Parathyroid adenoma (tissue), 2 donors: ENCODE data around the gene ZMYND8.

Experiments used
- H2AFZ ChIP-seq: fragments of 300-600 bp; sonication (generic); one replicate; pipeline ENCODE4 v1.7.0; 2017; ENCODE audit warnings: antibody characterized with exemption, mild to moderate bottlenecking
- H3K27ac ChIP-seq: fragments of 300-600 bp; sonication (generic); one replicate; pipeline ENCODE4 v1.7.0; 2017
- H3K27me3 ChIP-seq: fragments of 300-600 bp; sonication (generic); one replicate; pipeline ENCODE4 v1.7.0; 2017; ENCODE audit warnings: low read length; ENCODE audit not compliant: control insufficient read depth, insufficient read depth
- H3K36me3 ChIP-seq: fragments of 300-600 bp; sonication (generic); one replicate; pipeline ENCODE4 v1.7.0; 2017; ENCODE audit warnings: low read length; ENCODE audit not compliant: control insufficient read depth, insufficient read depth
- H3K4me1 ChIP-seq: fragments of 300-600 bp; sonication (generic); one replicate; pipeline ENCODE4 v1.7.0; 2017; ENCODE audit warnings: control low read depth
- H3K4me2 ChIP-seq: fragments of 300-600 bp; sonication (generic); one replicate; pipeline ENCODE4 v1.7.0; 2017; ENCODE audit warnings: low read length
- H3K4me3 ChIP-seq: fragments of 300-600 bp; sonication (generic); one replicate; pipeline ENCODE4 v1.7.0; 2017; ENCODE audit warnings: low read depth, low read length
- H3K79me2 ChIP-seq: fragments of 300-600 bp; sonication (generic); one replicate; pipeline ENCODE4 v1.7.0; 2017; ENCODE audit warnings: control low read depth
- H3K9ac ChIP-seq: fragments of 300-600 bp; sonication (generic); one replicate; pipeline ENCODE4 v1.7.0; 2017; ENCODE audit warnings: mild to moderate bottlenecking
- H3K9me3 ChIP-seq: fragments of 300-600 bp; sonication (generic); one replicate; pipeline ENCODE4 v1.7.0; 2017; ENCODE audit warnings: low read length; ENCODE audit not compliant: control insufficient read depth
- TF ChIP-seq, protein P1 (sequence below): fragments of 300-600 bp; sonication (generic); IDR thresholded peaks from one replicate; pipeline ENCODE4 v1.7.0; 2017; ENCODE audit warnings: antibody characterized with exemption, mild to moderate bottlenecking
- donor health status: primary hyperparathyroidism.

The ZMYND8 gene

DNA sequence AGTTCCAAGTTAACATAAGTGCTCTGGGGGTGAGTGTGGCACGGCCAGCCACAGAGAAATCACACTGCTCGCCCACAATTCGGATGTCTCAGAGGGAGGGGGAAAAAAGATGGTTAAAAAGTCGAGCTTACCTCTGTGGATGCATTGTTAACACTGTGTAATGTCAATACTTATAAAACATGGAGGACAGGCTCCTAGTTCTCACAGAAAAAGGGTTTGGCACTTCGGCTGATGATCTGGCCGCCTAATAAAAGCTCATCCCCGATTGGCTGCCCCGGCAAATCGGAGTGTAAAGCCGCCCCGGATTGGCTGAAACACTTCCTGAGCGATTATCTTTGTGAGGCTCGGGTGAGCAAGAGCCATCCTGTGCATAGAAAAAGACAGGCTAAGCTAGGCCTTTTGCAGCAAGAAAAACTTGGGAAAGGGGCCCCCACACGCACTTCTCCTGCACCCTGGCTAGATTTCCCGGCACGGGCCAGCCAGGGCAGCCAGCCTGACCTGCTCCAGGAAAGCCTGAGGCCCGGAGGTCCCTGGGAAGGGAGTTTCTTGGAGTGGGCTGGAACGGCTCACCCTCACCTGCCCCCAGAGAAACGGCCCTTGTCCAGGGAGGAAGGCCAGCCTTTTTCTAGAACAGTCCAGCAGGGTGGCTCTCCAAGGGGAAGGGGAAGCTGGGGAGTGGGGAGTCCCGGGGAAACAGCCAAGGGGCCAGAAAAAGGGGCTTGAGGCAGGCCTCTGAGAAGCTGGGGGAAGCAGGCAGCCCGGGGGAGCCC lies at the start of gene ZMYND8:
Gene ZMYND8 (minus strand): TSS at position 174 of the 770 bp plus-strand sequence. CDS start 29 bp downstream, at position 145.
- H3K79me2 ChIP-seq = peaks cover 15% of the 10 kb centered on the region
- TF ChIP-seq, protein P1, sequence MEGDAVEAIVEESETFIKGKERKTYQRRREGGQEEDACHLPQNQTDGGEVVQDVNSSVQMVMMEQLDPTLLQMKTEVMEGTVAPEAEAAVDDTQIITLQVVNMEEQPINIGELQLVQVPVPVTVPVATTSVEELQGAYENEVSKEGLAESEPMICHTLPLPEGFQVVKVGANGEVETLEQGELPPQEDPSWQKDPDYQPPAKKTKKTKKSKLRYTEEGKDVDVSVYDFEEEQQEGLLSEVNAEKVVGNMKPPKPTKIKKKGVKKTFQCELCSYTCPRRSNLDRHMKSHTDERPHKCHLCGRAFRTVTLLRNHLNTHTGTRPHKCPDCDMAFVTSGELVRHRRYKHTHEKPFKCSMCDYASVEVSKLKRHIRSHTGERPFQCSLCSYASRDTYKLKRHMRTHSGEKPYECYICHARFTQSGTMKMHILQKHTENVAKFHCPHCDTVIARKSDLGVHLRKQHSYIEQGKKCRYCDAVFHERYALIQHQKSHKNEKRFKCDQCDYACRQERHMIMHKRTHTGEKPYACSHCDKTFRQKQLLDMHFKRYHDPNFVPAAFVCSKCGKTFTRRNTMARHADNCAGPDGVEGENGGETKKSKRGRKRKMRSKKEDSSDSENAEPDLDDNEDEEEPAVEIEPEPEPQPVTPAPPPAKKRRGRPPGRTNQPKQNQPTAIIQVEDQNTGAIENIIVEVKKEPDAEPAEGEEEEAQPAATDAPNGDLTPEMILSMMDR = no peak
- peak within 1 kb of the TSS; percentile 79 for H2AFZ ChIP-seq
- H3K36me3 ChIP-seq = no peaks in the 10 kb centered on the region
- H3K4me1 ChIP-seq = peaks cover 79% of the 10 kb centered on the region
- no peaks in the 10 kb centered on the region for H3K27me3 ChIP-seq
- peak within 1 kb of the TSS; percentile 99 for H3K27ac ChIP-seq
- no peaks in the 10 kb centered on the region for H3K9me3 ChIP-seq
- H3K4me2 ChIP-seq = peak within 1 kb of the TSS; percentile 53
- peak within 1 kb of the TSS; percentile 34 for H3K4me3 ChIP-seq
- peak within 1 kb of the TSS; percentile 47 for H3K9ac ChIP-seq

DNA sequence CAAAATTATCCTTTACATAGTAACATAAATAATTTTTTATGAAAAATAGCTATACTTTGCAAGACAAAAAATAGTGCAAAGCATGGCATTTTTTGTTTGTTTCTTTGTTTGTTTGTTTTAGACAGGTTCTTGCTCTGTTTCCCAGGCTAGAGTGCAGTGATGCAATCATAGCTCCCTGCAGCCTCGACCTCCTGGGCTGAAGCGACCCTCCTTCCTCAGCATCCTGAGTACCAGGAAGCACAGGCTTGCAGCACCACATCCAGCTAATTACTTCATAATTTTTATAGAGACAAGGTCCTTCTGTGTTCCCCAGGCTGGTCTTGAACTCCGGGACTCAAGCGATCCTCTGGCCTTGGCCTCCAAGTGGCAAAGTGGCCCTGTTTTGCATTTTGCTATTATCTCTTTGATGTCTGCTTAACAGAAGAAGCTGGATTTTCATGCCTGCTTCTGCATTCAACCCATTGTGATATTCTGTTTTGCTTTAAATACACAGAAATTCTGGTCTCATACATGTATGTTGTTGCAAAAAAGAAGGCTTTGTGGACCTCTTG lies 49.4 kb upstream of the ZMYND8 start:
- H2AFZ ChIP-seq = no peak overlapping the region

DNA sequence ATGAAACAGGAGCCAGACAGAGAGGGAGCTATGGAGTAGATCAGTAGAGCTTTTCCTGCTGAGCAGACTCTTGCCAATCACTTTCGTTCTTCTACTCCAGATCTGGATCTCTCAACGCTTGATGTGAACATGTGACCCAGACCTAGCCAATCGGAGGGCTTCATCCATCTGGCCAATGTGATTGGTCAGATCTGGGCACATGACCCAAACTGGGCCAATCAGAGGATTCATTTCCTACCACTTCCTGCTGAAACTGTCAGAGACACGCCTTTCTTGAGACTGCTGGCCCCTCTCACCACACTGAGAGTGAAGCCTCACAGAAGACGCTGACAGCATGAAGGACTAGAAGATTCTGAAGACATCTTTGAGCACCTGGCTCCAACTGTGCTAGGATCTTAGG lies 44.2 kb upstream of the ZMYND8 start:
- Histone ChIP-seq H3K4me1 (no peaks in the 10 kb centered on the region), H3K27ac (no peak overlapping the region), H2AFZ (no peak overlapping the region), H3K4me3 (no peak overlapping the region), H3K4me2 (no peak overlapping the region), H3K79me2 (no peaks in the 10 kb centered on the region), H3K9me3 (no peaks in the 10 kb centered on the region), H3K9ac (no peak overlapping the region), H3K27me3 (no peaks in the 10 kb centered on the region), H3K36me3 (no peaks in the 10 kb centered on the region)
- TF ChIP-seq, protein P1 = no peak

More for the DNA sequence above, 49.4 kb upstream of the ZMYND8 start:
- Histone ChIP-seq H3K27me3 (no peaks in the 10 kb centered on the region), H3K36me3 (no peaks in the 10 kb centered on the region), H3K4me2 (no peak overlapping the region), H3K9ac (no peak overlapping the region), H3K4me3 (no peak overlapping the region), H3K27ac (no peak overlapping the region), H3K79me2 (no peaks in the 10 kb centered on the region), H3K4me1 (no peaks in the 10 kb centered on the region), H3K9me3 (no peaks in the 10 kb centered on the region)
- TF ChIP-seq, protein P1 = no peak

DNA sequence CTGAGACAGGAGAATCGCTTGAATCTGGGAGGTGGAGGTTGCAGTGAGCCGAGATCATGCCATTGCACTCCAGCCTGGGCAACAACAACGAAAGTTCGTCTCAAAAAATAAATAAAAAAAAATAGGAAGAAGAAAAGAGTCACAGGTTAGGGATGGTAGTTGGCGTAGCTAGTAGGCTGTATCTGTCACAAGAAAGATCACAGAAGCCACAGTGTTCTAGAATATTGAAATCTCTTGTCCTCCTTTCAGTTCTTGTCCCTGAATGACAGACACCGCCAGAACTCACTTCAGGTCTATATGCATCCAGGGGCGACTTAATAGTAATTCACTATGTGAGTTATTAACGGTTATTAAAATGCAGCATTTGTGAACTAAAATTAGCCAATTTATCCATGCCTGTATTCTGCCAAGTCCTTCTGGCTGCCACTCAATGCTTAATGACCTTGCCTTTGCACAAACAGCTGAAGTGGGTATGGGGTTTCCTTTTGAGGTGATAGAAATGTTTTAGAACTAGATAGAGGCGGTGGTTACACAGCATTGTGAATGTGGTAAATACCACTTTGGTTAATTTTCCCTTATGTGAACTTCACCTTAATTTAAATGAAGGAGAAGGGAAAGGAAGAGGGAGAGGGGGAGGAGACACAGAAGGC lies 41.3 kb upstream of the ZMYND8 start:
- H3K27me3 ChIP-seq = no peaks in the 10 kb centered on the region
- H3K4me2 ChIP-seq = no peak overlapping the region
- no peak overlapping the region for H3K4me3 ChIP-seq
- no peak overlapping the region for H3K9ac ChIP-seq
- no peak overlapping the region for H3K27ac ChIP-seq
- no peaks in the 10 kb centered on the region for H3K79me2 ChIP-seq
- TF ChIP-seq, protein P1 = no peak
- H3K9me3 ChIP-seq = no peaks in the 10 kb centered on the region
- H3K4me1 ChIP-seq = no peaks in the 10 kb centered on the region
- H3K36me3 ChIP-seq = no peaks in the 10 kb centered on the region
- no peak overlapping the region for H2AFZ ChIP-seq
